NCI-H2107 (cell line): Measurements from ENCODE around the gene TNFAIP2.
"Not testable (repeated sequence)": the region's sequence is repeated elsewhere in the genome, so short reads cannot be mapped to it uniquely, and the experiment has no call there.

Experiments used
- DNase-seq: peaks from one replicate; lab custom pipeline; 2025; lab: John Stamatoyannopoulos, UW

The TNFAIP2 gene

DNA sequence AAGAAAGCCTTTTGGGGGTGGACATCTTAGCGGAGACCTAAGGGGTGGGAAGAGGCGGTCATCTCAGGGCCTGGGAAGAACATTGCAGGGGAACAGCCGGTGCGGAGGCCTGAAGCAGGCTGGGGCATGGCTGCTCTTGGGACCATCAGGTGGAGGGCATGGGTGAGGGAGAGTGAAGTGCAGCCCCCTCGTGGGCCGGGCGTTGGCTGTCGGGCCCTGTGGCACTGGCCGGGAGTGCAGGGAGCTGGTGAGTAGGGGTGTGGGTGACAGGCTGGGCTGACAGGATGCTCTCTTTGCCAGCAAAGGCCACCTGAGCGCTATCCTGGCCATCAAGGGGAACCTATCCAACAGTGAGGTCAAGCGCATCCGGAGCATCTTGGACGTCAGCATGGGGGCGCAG lies 11.7 kb downstream of the TNFAIP2 start:
- no peak for DNase-seq

DNA sequence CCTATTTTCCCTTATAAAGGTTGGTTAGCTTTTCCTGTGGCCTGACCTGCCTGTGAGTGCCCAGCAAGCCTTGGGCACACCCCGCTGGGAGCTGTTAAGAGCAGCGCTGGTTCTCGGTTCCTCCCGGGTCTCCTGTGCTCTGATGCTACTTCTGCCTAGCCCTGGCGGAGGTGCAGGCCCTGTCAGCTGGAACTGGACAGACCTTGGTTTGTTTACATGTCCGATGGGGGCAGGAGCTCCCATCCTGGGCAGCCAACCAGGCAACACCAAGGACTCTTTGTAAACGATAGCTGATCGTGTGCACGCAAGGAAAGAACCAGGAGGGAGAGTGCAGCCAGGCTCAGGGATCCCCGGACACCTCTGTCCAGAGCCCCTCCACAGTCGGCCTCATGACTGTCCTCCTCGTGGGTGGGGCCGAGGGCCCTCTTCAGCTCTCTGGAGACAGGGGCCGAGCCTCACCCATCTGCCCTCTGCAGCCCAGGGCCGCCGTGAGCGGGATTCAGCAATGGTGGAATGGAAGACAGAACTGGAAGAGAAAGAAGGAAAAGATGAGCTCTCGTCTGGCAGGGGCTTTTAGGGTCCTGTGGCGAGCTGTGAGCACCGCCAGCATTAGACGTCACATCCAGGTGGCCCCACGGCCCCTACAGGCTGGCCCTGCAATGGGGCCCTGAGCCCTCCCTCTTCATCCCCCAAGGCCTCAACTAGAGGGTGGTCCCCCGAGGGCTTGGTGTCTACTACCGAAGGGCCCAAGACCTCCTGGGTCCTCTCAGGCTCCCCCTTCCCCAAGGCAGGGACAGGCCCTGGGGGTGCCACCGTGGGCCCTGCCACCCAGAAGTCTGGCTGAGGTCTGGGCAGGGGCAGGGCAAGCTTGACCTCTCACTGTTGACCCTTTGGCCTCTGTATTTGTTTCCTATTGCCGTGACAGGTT lies 12.3 kb downstream of the TNFAIP2 start:
- DNase-seq, result no peak

DNA sequence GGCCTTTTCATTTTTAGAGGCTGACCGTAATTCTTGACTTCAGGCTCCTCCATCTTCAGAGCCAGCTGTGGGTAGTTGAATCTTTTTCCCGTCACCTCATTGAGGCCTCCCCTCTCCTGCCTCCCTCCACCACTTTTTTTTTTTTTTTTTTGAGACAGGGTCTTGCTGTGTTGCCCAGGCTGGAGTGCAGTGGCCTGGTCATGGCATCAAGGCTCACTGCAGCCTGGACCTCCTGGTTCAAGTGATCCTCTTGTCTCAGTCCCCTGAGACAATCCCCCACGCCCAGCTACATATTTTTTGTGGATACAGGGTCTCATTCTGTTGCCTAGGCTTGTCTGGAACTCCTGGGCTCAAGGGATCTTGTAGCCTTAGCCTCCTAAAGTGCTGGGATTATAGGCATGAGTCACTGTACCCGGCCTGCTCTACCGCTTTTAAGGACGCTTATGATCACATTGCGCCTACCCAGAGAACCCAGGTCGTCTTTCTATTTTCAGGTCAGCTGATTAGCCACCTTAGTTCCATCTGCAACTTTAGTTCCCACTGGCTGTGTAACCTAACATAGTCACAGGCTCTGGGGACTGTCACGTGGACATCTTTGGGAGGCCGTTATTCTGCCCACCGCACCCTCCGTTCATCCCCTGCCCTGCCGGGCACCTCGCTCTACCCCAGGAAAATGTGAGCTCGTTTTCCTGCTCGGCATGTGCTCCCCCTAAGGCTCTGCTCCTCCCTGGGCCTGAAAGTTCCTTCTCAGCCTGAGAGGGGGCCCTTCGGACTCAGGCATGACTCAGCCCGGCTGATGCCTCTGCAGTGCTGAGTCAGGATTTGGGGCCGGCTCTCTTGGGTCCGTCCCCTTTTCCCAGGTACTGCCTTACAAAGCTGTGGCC lies 13.4 kb downstream of the TNFAIP2 start:
- DNase-seq, result no peak

DNA sequence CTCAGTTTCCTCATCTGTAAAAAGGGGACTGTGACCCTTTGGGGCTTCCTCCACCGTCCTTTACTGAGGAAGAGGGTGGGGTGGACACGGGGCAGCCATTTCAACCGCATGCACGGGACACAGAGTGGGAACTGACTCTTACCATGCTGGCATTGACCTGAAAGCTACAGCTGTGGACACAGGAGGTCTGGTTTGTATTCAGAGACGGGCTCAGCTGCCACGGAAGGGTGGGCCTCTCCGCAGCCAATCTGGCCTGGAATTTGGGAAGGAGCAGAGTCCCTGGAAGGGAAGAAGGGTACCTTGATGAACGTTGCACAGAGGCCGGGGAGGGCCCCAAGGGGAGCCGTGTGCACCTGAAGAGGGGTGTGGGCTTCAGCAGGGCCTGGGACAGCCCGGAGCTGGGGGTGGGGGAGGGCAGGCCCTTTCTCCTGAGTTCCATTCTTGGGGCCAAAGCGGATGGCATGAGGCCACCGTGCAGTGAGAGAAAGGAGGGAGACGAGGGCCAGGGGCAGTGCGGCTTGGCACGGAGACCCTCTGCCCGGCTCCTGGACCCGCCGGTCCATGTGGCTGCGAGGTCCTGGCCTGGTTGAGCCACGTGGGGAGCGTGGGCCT lies 14.5 kb downstream of the TNFAIP2 start:
- DNase-seq, result no peak

DNA sequence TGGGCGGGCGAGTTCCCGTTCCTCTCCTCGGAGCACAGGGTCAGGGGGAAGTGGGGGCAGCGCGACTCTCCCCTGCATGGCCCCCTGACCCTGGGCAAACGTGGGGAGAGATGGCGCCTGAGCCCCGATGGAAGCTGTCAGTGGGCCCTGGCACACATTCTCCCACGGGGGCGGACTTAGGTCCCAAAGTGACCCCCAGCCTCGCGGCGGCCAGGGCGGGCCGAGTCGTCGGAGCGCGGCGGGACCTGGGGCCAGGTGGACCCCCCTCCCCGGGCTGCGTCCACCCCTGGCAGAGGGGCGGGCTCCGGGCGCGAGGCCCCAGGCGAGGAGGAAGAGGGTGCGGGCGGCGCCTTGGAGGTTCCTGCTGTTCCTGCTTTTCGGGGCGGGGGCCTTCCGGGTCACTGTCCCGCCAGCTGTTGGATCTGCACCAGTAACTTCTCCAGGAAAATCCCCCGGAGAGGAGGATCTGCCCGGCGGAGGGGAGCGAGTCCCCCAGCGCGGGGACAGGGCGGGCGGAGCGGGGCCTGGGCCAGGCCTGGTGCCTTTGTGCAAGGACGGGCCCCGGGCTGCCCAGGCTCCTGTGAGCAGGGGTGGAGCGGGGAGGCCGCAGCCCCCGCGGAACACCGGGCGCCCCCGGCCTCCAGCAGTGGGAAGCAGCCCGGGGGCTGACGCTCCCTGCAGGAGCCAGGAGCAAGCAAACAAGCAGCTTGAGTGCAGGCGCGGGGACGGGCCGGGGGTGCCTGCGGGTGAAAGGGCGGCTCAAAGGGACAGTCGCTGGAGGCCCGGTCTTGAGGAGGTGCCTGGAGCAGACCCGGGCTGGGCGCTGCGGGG lies 15.3 kb downstream of the TNFAIP2 start:
- DNase-seq, result no peak

DNA sequence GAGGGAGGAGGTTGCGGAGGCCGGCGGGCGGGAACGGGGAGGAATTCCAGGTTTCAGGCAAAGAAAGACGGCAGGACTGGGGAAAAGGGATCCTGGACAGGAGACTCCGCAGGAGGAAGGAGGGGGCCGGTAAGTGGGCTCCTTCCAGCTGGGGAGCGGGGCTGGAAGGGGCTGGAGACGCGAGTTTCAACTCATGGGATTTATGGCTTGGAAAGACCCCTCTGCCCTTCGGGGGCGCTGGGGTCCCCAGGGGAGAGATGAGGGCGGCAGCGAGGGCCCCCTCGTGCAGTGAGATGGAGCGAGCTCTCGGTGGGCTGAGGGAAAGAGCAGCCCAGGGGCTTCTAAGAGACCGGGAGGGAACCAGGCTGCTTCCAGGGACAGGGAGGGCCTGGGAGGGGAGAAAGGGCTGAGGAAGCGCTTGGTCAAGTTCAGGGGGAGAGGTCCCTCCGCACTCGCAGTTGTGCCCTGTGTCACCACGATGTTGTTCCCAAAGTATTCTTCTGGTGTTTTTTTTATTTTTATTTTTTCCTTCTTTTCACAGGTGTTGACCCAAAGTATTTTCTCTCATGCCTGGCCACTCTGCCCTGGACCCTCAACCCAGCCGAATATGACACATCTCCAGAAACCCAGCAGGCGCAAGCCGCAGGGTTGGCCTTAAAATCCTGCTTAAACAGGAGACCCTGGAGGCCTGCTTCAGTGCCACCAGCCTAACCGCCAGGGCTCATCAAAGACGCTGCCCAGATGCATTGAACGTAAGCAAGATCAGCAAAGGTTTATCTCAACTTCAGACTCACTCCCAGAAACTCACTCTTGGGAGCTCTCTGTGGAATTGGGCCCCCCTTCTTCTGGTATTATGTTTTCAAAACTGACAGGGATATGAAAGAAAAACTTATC lies 16.1 kb downstream of the TNFAIP2 start:
- DNase-seq, result no peak

DNA sequence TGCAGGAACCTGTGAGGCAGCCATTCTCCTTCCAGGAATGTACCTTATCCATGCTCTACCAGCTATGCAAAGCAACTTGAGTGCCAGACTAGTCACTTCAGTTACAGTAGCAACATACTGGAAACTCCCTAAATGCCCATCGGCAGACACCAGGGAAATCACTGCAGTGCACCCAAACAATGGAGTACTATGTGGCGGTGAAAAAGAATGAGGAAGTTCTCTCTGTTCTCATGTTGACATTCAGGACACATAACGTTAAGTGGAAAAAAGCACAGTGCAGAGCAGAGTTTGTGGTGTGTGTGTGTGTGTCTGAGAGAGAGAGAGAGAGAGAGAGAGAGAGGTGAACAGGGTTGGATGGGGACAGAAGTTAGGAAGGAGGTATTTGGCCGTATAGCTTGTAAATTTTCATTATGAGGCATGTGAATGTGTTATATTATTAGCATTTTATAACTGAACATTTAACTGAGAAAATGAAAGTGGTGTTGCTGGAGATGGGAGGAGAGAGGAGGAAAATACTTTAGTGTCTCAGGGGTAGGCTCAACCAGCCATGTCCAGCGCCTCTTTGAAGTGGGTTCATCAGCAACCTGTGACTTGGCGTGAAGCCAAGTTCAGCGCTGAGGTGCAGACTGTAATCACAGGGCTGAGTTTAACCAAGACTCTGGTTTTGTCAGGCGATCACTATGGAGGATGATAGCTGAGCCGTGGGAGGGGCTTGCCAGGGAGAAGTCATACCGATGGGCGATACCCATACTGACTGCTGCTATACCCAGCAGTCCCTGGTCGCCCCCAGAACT lies 17.3 kb downstream of the TNFAIP2 start:
- peak; percentile 67 for DNase-seq

DNA sequence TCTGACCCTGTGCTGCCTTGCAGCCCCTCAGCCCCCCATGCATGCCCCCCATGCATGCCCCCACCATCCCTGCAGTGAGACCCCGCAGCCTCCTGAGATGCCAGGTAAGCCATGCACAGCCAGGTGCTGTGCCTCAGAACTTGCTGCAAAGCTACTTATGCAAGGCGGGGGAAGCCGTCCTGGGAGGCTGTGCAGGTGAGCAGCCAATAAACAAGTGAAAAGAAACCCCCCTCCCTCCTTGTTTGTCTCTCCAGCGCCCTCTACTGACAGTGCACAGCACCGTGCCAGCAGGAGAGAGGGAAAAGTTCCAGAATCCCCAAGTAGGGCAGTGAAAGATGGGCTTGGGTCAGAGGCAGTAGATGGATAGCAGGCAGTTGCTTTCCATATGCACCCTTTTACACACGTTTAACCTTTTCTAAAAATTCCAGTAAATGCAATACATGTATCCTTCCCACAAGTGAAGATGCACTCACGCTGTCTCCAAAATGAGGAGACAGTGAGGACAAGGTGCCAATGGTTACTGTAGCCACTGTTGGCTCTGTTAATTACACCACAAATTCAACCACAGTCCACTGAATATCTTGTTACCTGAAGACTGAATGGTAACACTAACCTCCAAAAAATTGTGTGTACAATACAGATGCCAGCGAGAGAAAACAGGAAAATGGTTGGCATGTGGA lies 18.0 kb downstream of the TNFAIP2 start:
- DNase-seq, result peak; percentile 90

DNA sequence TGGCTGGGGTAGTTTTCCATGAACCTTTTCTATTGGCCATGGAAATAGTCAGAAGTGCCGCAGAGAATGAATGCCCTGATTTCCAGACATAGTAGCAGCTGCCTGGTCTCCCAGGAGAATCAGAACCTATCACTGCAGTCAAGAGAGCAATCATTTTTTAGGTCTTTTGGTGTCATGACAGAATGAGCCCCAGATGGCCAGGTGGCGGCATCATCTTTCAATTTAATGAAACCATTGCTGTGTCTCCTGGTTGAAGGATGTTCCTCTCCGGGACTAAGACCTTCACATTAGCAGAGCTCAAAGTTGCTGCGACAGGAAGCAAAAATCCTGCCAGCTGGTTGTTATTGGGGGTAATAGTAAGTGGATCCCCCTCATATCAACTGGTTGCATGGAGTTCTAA lies 18.8 kb downstream of the TNFAIP2 start:
- peak; percentile 28 for DNase-seq

DNA sequence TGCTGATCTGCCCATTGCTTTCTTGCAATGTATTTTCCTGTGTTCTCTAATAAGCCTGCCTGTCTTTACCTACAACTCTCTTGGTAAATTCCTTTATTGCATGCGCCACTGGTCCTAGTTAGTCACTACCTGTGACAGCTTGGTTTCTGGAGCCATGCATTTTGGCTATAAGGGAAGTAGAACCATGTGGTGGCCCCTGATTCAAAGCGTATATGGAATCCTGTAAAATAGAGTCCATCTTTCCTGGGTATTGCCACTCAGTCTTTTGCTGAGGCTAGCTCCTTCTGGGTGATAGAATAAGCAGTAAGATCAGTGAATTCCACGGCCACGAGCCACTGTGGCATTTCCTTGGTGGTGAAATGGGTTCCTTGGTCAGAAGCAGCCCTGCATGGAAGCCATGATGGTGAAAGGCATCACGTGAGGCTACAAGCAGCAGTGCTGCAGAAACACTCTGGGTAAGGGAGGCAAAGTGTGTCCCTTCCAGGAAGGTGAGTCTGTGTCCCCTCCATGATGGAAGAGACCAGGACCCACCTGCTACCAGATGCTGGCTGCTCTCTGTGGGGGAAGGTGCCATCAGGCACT lies 19.6 kb downstream of the TNFAIP2 start:
- DNase-seq, result no peak

DNA sequence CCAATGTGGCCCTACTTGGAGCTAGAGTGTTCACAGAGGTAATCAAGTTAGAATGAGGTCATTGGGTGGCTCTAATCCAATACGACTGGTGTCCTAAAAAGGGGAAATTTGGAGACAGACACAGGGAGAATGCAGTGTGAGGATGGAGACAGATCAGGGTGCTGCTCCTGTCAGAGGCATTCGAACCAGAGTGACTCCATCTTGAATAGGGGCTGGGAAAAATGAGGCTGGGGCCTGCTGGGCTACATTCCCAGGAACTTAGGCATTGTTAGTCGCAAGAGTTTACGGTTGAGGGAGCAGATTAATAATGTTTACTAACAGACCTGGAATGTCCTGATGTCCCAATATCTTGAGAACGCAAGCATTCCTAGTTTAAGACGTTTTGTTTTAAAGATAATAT lies 20.2 kb downstream of the TNFAIP2 start:
- no peak for DNase-seq

DNA sequence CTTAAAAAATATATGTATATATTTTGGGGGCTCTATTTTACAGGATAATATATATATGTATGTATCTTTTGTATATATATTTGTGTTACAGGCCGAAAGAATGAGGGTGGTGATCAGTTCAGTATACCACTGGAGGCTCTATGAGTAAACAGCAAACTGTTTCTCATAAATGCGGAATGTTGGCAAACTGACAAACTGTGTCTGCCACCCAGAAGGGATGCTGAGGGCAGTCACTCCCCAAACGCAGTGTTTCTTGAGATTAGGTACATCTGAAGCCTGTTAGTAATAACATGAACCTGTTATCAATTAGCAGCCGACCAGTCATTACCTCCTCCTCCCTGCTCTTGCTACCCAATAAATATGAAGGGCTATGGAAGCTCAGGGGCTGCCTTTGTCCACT lies 20.8 kb downstream of the TNFAIP2 start:
- DNase-seq, result no peak

DNA sequence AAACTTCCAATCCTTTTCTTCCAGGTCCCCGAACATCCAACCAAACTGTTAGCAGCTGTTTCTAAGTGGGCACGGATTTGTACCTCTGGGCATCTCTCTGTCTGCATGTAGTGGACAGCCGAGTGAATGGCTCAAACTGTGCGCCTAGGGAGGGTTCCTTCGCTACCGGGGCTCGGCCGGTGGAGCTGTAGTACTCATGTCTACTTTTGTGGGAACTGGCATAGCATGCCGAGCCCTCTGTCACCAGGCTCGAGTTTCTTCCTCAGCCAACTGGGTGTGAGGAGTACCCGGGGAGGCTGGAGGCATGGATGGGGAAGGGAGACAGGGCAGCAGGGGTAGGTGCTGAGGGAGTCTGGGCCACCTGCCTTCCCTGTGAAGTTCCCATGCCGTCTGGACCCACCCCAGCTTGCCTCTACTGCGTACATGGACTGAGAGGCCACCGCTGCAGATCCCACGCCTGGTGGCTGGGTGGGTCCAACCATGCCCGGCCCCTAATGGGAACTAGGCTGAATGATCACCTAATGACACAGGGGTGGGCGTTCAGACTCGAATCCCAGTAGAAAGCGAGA lies 23.0 kb downstream of the TNFAIP2 start:
- DNase-seq, result no peak

DNA sequence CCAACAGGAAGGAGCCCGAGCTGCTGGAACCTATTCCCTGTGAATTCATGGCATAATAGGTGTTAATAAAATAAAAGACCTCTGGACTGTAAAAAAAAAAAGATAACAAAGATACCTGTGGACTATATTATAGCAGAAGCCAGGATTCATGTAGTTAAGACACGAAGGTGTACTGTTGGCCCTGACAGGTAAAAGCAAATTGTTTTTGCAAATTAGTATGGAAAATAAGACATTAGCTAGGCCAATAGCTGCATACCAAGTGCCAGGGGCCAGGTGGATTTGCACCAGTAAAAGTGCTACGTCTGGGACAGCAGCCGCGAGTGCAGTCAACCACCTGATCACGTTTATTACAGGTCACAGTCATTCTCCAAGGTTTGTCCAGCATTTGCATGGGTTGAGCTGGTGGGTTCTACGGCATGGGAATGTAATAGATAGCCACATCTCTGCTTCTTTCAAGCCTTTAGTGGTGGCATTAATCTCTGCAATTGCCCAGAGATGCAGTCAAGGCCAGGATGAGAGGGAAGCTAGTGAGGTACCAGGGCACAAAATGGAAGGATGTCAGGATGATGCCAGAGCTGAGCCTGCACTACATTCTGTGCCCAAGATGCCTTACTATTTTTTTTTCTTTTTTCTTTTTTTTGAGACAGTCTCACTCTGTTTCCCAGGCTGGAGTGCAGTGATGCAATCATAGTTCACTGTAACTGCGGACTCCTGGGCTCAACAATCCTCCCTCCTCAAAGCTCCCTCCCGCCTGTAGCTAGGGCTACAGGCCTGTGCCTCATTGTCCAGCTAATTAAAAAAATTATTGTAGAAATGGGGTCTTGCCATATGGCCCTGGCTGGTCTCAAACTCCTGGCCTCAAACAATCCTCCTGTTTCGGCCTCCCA lies 26.3 kb downstream of the TNFAIP2 start:
- DNase-seq, result no peak

DNA sequence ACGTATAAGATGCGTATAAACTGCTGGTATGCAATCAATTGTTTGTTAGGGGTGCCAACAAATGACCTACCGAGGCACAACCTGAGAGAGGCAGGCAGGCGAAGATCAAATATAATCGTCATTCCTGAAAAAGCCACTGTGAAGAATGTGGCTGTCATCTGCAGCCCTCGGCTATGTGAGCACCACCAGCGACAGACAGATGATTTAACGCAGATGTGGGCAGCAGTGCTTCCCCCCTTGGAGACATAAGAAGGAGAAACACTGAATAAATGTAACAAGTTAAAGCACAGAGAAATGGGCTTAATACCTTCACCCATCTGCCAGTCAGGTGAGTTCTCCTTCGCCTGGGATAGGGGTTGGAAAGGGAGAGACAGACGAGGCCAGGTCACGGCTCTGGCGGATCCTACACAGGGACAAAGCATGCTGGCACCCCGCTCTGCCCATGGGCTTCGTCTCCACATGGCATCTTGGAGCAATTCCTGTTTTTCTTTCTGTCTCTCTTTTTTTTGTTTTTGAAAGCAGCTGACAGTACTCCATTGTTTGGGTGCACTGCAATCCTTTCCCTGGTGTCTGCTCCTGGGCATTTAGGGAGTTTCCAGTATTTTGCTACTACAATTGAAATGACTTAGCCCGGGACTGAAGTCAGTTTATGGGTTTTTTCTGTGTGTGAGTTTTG lies 28.1 kb downstream of the TNFAIP2 start:
- DNase-seq, result no peak

DNA sequence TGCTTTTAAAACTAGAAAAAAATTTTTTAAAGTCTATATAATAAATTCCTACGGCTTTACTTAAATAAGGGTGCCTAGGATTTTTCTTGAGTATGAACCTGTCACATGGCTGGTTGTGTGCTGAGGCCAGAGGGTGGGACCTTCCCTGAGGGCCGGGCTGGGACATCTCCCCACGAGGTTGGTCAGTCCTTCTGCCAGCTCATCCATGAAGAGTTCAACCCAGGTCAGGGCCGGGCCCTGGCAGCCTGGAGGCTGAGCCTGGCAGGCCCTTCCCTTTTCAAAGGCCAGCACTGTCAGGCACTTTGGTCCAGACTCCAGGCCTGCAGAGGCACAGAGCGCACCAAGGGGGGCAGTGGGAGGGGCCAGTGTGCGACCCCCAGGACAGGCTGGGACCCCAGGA lies 31.7 kb downstream of the TNFAIP2 start:
- DNase-seq, result no peak

DNA sequence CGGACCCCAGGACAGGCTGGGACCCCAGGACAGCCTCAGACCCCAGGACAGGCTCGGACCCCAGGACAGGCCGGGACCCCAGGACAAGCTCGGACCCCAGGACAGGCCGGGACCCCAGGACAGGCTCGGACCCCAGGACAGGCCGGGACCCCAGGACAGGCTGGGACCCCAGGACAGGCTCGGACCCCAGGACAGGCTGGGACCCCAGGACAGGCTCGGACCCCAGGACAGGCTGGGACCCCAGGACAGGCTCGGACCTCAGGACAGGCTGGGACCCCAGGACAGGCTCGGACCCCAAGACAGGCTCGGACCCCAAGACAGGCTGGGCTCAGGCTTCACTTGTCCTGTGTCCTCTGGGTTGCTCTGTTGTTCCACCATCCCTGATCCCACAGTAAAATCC lies 32.2 kb downstream of the TNFAIP2 start:
- not testable (repeated sequence) for DNase-seq
